Neural cell (in vitro differentiated cells): ENCODE results near the gene SPINDOC.

Experiments used
- CTCF ChIP-seq: fragments of 450-650 bp; IDR thresholded peaks from 2 replicates; pipeline ENCODE4 v1.5.1; 2014; ENCODE audit warnings: antibody characterized with exemption, mild to moderate bottlenecking, moderate library complexity; ENCODE audit not compliant: poor library complexity, severe bottlenecking
- MXI1 ChIP-seq: fragments of 450-650 bp; conservative IDR thresholded peaks from 2 replicates; pipeline ENCODE4 v1.6.1; 2014; ENCODE audit warnings: antibody characterized with exemption, mild to moderate bottlenecking; ENCODE audit not compliant: poor library complexity, severe bottlenecking
- POLR2AphosphoS5 ChIP-seq: IDR thresholded peaks from 2 replicates; pipeline ENCODE4 v1.6.1; 2012
- SMC3 ChIP-seq: fragments of 450-650 bp; conservative IDR thresholded peaks from 2 replicates; pipeline ENCODE4 v1.6.1; 2014; ENCODE audit warnings: antibody characterized with exemption, mild to moderate bottlenecking, moderate library complexity; ENCODE audit not compliant: poor library complexity
- TAF1 ChIP-seq: IDR thresholded peaks from 2 replicates; pipeline ENCODE4 v1.6.1; 2012; ENCODE audit warnings: low read depth

GRCh38 chr11:63826471-63827190, 13.4 kb downstream of the SPINDOC start:
- TF ChIP-seq POLR2AphosphoS5 (no peak), CTCF (no peak), MXI1 (no peak), SMC3 (no peak), TAF1 (no peak)
